Stimulated activated CD4-positive, alpha-beta T cell treated with anti-CD3 and anti-CD28 coated beads, Interleukin-15, amount 100 ng/mL, for 24 hours (primary cell): ENCODE data around the gene TCL1A.
"Not testable (repeated sequence)": the region's sequence is repeated elsewhere in the genome, so short reads cannot be mapped to it uniquely, and the experiment has no call there.

Experiments used
- DNase-seq: peaks from one replicate; pipeline ENCODE4 v3.0.0-alpha.2; 2020

The TCL1A gene

GRCh38 chr14:95674613-95675012 lies 39.3 kb downstream of the TCL1A start:
- DNase-seq = no peak

GRCh38 chr14:95668235-95668772 lies 45.6 kb downstream of the TCL1A start:
- DNase-seq = no peak

DNA sequence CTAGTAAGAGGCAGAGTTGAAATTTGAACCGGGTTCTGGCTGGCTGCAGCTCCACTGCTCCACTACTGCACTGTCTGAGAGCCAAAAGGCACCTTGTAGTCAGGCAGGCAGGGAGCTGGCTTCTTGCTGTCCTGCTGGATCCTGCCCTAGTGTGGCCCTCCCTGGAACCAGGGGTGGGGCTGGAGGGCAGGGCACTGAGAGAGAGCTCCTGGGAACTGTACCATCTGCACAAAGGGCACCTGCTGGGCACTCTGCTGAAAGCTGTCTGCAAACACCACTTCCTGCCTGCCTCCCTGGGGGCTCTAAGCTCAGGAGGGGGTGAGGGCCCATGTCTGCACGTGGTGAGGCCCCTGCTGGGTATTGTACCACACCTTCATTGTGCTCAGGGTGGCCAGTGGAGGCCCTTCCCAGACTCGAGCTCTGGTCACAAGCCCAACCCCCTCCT lies 46.7 kb downstream of the TCL1A start:
- DNase-seq = no peak

DNA sequence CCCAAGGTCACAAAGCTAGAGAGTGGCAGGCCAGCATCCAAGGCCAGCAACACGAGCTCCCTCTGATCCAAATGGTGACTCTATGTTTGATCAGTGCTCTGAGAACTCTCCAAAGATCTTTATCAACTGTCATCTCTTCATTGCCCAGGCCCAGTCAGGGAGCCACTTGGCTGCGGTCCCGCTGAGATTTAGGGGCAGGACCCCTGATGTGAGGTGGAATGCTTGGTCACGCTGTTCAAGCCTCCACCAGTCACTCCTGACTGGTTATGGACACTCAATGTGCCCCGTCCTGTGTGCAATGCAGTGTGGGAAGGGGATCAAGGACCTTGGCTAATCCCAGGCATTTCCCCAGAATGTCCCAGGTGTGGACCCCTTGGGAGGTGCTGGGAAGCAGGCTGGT lies 47.5 kb downstream of the TCL1A start:
- no peak for DNase-seq

GRCh38 chr14:95665530-95665929 lies 48.4 kb downstream of the TCL1A start:
- not testable (repeated sequence) for DNase-seq

DNA sequence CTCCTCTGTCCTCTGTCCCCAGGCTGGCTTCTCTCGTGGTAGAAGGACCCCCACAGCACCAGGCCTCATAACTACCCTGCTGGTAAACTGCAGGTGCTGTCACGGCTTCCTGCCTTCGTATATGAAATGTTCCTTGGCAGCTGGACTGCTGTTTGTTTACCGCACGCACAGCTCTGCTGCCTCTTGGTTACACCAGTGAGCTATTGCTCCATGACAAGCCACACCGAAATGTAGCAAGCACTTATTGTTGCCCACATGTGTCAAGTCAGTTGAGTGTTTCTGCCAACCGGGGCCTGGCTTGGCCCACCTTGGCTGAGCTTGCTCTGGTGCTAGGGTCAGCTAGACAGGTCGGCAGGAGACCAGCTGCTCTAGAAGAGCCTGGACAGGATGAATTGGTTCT lies 49.4 kb downstream of the TCL1A start:
- no peak for DNase-seq

DNA sequence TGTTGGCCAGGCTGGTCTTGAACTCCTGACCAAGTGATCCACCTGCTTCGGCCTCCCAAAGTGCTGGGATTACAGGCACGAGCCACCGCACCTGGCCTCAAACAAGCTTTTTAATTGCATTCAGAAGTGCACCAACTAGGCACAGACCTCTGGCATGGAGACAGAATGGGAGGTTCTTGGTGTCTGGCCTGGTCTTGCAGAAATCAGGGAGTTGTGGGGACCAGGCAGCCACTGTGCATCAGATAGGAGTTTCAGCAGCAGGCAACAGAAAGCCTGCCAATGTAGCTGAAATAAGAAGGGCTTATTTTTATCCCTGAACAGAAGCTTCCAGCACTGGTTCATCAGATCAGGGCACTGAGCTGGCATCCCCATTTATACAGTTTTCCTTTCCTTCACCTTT lies 49.9 kb downstream of the TCL1A start:
- DNase-seq = no peak

DNA sequence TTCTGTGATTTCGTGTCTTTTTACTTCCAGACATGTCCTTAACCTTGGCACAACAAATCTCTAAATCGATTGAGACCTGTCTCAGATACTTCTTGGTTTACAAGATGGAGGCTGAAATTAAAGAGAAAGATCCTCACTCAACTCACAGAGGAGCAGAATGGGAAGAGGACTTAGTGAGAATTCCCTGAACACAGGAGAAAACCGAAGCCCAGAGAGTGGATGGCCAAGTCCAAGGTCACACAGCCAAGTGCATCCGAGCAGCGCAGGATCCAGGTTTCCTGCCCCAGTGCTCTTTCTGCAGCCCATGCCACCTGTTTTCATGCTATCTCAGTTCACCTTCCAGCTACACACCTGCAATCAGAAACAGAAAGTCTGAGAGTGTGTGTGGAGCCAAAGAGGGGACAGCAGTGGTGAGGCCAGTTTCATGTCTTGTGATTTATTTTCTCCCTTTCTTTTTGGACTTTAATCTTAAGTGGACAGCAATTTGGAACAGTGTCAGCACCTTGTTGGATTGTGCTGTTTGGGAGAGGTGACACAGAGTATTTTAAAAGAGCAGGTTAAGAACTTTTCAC lies 50.6 kb downstream of the TCL1A start:
- DNase-seq = no peak

DNA sequence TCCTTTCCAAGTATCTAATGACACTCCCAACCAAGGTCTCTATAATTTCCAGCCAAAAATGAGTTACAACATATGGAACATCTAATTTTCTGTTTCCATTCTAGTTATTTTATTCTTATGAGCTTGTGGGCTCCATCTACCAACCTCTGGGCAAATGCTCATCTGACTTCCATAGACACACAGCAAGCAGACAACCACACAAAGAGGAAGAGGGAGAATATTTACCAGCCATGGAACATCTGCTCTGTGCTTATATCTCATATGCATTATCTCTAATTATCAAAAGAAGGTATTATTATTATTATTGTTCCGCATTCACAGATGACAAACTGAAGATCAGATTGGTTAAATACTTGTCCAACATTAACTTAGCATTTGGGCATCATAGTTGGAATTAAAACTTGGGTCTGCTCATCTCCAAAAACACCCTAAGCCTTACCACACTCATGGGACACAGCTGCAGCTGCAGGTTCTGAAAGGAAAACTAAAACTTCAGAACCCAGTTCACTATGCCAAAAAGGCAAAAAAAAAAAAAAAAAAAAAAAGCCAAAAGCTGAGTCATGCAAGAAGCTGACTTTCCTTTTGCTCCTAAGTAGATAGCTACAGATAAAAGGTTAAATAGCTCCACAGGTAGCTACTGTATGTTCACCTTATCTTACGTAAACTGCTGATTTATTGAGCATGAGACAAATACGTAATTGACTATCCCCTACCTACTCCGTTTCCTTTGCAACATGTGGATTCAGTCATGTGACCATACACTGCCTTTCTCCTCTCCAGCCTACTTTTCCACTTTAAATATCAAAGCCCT lies 51.3 kb downstream of the TCL1A start:
- DNase-seq = no peak

DNA sequence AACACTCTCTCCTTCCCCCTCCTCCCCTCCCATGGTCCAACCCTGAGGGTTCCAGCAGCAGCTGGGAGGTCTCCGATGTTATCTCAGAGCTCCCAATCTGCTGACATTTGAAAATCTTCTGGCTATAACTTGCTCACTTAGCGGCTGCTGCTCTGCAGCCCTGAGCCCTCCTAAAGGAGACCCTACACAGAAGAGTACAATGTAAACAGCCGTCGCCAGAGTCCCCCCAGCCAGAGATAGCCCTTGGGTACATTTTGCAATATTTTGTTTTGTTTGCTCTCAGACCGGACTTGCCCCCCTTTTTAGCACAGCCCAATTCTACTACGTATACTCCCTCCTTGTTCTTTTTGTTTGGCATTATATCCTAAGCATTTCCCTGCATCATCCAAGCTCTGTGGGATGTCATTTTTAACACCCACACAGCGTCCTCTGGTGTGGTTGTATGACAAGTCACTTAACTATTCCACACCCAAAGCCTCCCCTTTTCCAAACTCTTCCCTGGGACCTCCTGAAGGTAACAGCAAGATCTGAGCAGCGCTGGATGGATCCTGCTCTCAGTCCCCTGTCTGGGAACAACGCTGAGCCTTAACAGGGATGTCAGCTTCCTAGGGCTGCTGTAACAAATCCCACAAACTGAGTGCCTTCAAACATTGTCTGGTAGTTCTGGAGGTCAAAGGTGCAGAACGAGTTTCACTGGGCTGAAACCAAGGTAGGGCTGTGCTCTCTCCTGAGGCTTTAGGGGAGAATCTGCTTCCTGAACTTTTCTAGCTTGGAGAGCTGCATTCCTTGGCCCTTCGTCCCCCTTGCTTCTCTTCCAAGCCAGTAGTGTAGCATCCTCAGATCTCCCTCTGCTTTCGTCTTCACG lies 53.0 kb downstream of the TCL1A start:
- no peak for DNase-seq

GRCh38 chr14:95659990-95660385 lies 53.9 kb downstream of the TCL1A start:
- DNase-seq = no peak
